ENCODE results near the gene ZFP91.
"Not testable (repeated sequence)": the region's sequence is repeated elsewhere in the genome, so short reads cannot be mapped to it uniquely, and the experiment has no call there.

ZFP91 gene, protein sequence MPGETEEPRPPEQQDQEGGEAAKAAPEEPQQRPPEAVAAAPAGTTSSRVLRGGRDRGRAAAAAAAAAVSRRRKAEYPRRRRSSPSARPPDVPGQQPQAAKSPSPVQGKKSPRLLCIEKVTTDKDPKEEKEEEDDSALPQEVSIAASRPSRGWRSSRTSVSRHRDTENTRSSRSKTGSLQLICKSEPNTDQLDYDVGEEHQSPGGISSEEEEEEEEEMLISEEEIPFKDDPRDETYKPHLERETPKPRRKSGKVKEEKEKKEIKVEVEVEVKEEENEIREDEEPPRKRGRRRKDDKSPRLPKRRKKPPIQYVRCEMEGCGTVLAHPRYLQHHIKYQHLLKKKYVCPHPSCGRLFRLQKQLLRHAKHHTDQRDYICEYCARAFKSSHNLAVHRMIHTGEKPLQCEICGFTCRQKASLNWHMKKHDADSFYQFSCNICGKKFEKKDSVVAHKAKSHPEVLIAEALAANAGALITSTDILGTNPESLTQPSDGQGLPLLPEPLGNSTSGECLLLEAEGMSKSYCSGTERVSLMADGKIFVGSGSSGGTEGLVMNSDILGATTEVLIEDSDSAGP

GRCh38 chr11:58578635-58579191 is at the start of gene ZFP91:
Gene ZFP91, plus strand, starts transcription at chr11:58579063. Its CDS starts 219 bp downstream, at chr11:58579282.
- Mint-ChIP-seq H3K9me3 (no peaks in the 10 kb centered on the region), H3K27ac (peak within 1 kb of the TSS; percentile 100), H3K36me3 (ENCODE audit: low read depth) (peaks cover 76% of the 10 kb centered on the region), H3K4me1 (ENCODE audit: low read depth) (peaks cover 54% of the 10 kb centered on the region), H3K27me3 (no peaks in the 10 kb centered on the region), H3K4me3 (peak within 1 kb of the TSS; percentile 90)
- DNase-seq = peak; percentile 94

DNA sequence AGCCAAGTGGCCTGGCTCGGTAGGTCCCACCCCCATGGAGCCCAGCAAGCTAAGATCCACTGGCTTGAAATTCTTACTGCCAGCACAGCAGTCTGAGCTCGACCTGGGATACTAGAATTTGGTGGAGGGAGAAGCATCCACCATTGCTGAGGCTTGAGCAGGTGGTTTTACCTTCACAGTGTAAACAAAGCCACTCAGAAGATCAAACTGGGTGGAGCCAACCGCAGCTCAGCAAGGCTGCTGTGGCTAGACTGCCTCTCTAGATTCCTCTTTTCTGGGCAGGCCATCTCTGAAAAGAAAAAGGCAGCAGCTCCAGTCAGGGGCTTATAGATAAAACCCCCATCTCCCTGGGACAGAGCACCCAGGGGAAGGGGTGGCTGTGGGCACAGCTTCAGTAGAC is 48.6 kb upstream of the ZFP91 start:
- H3K4me1 Mint-ChIP-seq (ENCODE audit: low read depth) = peaks cover 67% of the 10 kb centered on the region

GRCh38 chr11:58531865-58532341 is 47.0 kb upstream of the ZFP91 start:
- Mint-ChIP-seq H3K4me3 (no peak overlapping the region), H3K4me1 (ENCODE audit: low read depth) (peaks cover 63% of the 10 kb centered on the region)

More for the DNA sequence above, 48.6 kb upstream of the ZFP91 start:
- DNase-seq = no peak
- Mint-ChIP-seq H3K4me3 (no peak overlapping the region), H3K9me3 (peaks cover 4% of the 10 kb centered on the region), H3K27ac (peak overlapping the region; percentile 80), H3K27me3 (no peaks in the 10 kb centered on the region), H3K36me3 (ENCODE audit: low read depth) (peaks cover 97% of the 10 kb centered on the region)

GRCh38 chr11:58546841-58547240 is 32.0 kb upstream of the ZFP91 start:
- DNase-seq = no peak
- Mint-ChIP-seq H3K4me1 (ENCODE audit: low read depth) (peaks cover 37% of the 10 kb centered on the region), H3K4me3 (no peak overlapping the region), H3K27ac (peak overlapping the region; percentile 2), H3K9me3 (no peaks in the 10 kb centered on the region), H3K36me3 (ENCODE audit: low read depth) (peaks cover 93% of the 10 kb centered on the region), H3K27me3 (no peaks in the 10 kb centered on the region)

More at GRCh38 chr11:58531865-58532341, 47.0 kb upstream of the ZFP91 start:
- Mint-ChIP-seq H3K36me3 (ENCODE audit: low read depth) (peaks cover 98% of the 10 kb centered on the region), H3K9me3 (peaks cover 4% of the 10 kb centered on the region), H3K27ac (no peak overlapping the region), H3K27me3 (no peaks in the 10 kb centered on the region)
- DNase-seq = no peak

- H3K4me3 Mint-ChIP-seq = no peak overlapping the region
- peaks cover 29% of the 10 kb centered on the region for H3K4me1 Mint-ChIP-seq (ENCODE audit: low read depth)
- H3K27ac Mint-ChIP-seq = no peak overlapping the region
- DNase-seq = no peak
- H3K9me3 Mint-ChIP-seq = no peaks in the 10 kb centered on the region
- no peaks in the 10 kb centered on the region for H3K27me3 Mint-ChIP-seq
- H3K36me3 Mint-ChIP-seq (ENCODE audit: low read depth) = peaks cover 100% of the 10 kb centered on the region
Observed at GRCh38 chr11:58549644-58550043, 29.2 kb upstream of the ZFP91 start.

- H3K27ac Mint-ChIP-seq = peak overlapping the region; percentile 50
- no peaks in the 10 kb centered on the region for H3K9me3 Mint-ChIP-seq
- peaks cover 80% of the 10 kb centered on the region for H3K36me3 Mint-ChIP-seq (ENCODE audit: low read depth)
- DNase-seq = no peak
- no peaks in the 10 kb centered on the region for H3K27me3 Mint-ChIP-seq
- H3K4me1 Mint-ChIP-seq (ENCODE audit: low read depth) = peaks cover 71% of the 10 kb centered on the region
- no peak overlapping the region for H3K4me3 Mint-ChIP-seq
Observed at GRCh38 chr11:58560842-58561241, 18.0 kb upstream of the ZFP91 start.

- DNase-seq = no peak
- H3K36me3 Mint-ChIP-seq (ENCODE audit: low read depth) = peaks cover 84% of the 10 kb centered on the region
- H3K4me1 Mint-ChIP-seq (ENCODE audit: low read depth) = peaks cover 72% of the 10 kb centered on the region
- no peaks in the 10 kb centered on the region for H3K27me3 Mint-ChIP-seq
- no peak overlapping the region for H3K4me3 Mint-ChIP-seq
- H3K9me3 Mint-ChIP-seq = no peaks in the 10 kb centered on the region
- no peak overlapping the region for H3K27ac Mint-ChIP-seq
Observed at GRCh38 chr11:58561394-58562098, 17.3 kb upstream of the ZFP91 start.

DNA sequence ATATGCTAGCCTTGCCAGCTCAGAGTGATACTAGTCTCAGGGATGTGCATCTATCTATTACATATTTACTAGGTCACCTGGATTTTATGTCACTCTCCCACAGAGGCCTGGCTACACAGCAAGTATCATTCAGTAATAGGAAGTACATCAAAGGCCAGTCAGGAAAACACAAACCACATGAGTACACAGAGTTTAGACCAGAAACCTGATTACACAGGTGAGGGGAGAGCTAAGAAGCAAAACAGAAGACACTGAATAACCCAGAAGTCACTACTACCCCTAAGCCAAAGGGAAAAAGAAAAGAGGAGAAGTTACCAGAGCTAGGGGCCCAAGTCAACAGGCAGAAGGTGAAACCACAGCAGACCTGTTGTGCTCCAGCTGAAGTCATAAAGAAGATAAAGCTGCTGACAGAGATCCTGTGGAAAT is 16.5 kb upstream of the ZFP91 start:
- Mint-ChIP-seq H3K4me1 (ENCODE audit: low read depth) (peaks cover 67% of the 10 kb centered on the region), H3K27ac (peak overlapping the region; percentile 72), H3K27me3 (no peaks in the 10 kb centered on the region), H3K4me3 (no peak overlapping the region), H3K9me3 (no peaks in the 10 kb centered on the region), H3K36me3 (ENCODE audit: low read depth) (peaks cover 82% of the 10 kb centered on the region)
- no peak for DNase-seq

GRCh38 chr11:58564231-58564630 is 14.6 kb upstream of the ZFP91 start:
- H3K4me1 Mint-ChIP-seq (ENCODE audit: low read depth) = peaks cover 77% of the 10 kb centered on the region
- peaks cover 90% of the 10 kb centered on the region for H3K36me3 Mint-ChIP-seq (ENCODE audit: low read depth)
- H3K4me3 Mint-ChIP-seq = no peak overlapping the region

DNA sequence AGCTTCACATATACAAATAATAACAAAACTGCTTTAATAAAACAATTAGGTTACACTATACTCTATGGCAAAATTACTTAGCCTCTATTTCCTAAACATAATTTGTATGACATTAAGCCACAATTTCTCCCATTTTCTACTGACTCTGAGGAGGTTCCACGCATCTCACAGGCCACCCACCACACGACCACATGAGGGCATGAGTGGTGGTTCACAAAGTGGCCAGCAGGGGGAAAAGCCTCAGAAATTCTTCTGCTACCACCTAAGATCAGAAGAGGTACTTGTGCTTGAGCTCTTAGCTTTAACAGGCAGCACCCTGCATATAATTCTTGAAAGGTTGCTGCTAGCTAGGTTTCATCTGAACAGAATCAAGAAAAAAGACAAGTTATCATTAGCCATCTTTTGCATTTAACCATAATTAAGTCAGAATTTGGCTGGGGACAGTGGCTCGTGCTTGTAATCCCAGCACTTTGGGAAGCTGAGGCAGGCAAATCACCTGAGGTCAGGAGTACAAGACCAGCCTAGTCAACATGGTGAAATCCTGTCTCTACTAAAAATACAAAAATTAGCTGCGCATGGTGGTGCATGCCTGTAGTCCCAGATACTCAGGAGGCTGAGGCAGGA is 10.9 kb upstream of the ZFP91 start:
- H3K9me3 Mint-ChIP-seq = no peaks in the 10 kb centered on the region
- peak; percentile 81 for DNase-seq
- peak overlapping the region; percentile 74 for H3K27ac Mint-ChIP-seq
- H3K36me3 Mint-ChIP-seq (ENCODE audit: low read depth) = peaks cover 85% of the 10 kb centered on the region
- peaks cover 71% of the 10 kb centered on the region for H3K4me1 Mint-ChIP-seq (ENCODE audit: low read depth)
- peak overlapping the region; percentile 54 for H3K4me3 Mint-ChIP-seq
- no peaks in the 10 kb centered on the region for H3K27me3 Mint-ChIP-seq

More at GRCh38 chr11:58564231-58564630, 14.6 kb upstream of the ZFP91 start:
- Mint-ChIP-seq H3K27ac (no peak overlapping the region), H3K27me3 (no peaks in the 10 kb centered on the region), H3K9me3 (no peaks in the 10 kb centered on the region)
- DNase-seq = no peak

- DNase-seq, H3K9me3 Mint-ChIP-seq, H3K27me3 Mint-ChIP-seq: not testable (repeated sequence)
- Mint-ChIP-seq H3K36me3 (ENCODE audit: low read depth) (peaks cover 75% of the 10 kb centered on the region), H3K4me1 (ENCODE audit: low read depth) (peaks cover 61% of the 10 kb centered on the region), H3K4me3 (peak overlapping the region; percentile 90), H3K27ac (peak overlapping the region; percentile 100)
Observed at GRCh38 chr11:58572906-58573305, 6.0 kb upstream of the ZFP91 start.

GRCh38 chr11:58573451-58574104 is 5.3 kb upstream of the ZFP91 start:
- Mint-ChIP-seq H3K27me3 (no peaks in the 10 kb centered on the region), H3K4me1 (ENCODE audit: low read depth) (peaks cover 54% of the 10 kb centered on the region), H3K27ac (peak overlapping the region; percentile 100), H3K36me3 (ENCODE audit: low read depth) (peaks cover 75% of the 10 kb centered on the region), H3K4me3 (peak overlapping the region; percentile 90), H3K9me3 (no peaks in the 10 kb centered on the region)
- peak; percentile 67 for DNase-seq

DNA sequence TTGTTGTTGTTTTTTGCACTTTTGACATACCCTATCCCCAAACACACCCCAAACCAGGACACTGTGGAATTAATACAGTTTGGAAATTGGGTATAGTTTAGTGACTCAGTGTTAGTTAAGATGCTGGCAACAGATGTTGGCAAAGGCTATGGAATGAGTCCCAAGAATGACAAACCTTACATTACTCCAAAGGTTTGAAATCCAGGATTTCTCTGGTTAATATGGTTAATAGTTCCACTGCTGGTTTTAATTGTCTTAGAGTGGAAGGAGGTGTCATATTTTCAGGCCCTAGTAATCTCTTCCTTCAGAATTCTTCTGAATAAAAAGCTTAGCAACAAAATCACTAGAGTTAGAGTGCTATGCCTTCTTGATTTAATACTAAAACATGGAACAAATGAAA is 4.0 kb upstream of the ZFP91 start:
- DNase-seq = no peak
- Mint-ChIP-seq H3K9me3 (no peaks in the 10 kb centered on the region), H3K27ac (peak overlapping the region; percentile 100), H3K36me3 (ENCODE audit: low read depth) (peaks cover 69% of the 10 kb centered on the region), H3K4me1 (ENCODE audit: low read depth) (peaks cover 45% of the 10 kb centered on the region), H3K4me3 (peak overlapping the region; percentile 90), H3K27me3 (no peaks in the 10 kb centered on the region)
